Body of pancreas (tissue), 4 donors: ENCODE data around the gene WWOX.

Experiments used
- POLR2A ChIP-seq, 3 donors: fragments of 450-650 bp; IDR thresholded peaks; one replicate each; pipeline ENCODE4 v1.6.1; 2016; ENCODE audit warnings: antibody characterized with exemption in 3 of 3, mild to moderate bottlenecking in 2 of 3
- TF ChIP-seq, protein P1 (sequence below), 7 experiments: fragments of 450-650 bp in 4 of 7; fragments of 200-600 bp in 3 of 7; sonication (generic) in 3 of 7; IDR thresholded peaks; one replicate each; pipeline ENCODE4 v1.5.1; 2016 to 2019; ENCODE audit warnings: antibody characterized with exemption in 7 of 7

DNA sequence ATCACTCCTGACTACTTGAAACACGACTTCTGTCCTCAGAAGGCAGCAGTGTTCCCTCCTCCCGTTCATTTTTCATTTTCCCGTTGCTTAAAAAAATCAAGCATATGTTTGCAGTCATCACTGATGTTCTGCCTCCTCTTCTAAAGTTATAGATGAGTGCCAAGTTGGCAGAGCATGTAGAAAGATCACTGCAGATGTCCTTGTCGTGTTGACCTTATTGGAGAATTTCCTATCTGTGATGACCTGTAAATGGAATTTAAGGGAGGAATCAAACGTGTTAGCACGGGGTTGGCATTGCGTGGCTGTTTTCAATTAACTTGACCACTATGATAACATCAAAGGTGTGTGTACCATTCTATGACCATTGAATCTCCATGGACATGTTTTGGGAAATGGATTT, 396.7 kb downstream of the WWOX start:
- TF ChIP-seq, protein P1, sequence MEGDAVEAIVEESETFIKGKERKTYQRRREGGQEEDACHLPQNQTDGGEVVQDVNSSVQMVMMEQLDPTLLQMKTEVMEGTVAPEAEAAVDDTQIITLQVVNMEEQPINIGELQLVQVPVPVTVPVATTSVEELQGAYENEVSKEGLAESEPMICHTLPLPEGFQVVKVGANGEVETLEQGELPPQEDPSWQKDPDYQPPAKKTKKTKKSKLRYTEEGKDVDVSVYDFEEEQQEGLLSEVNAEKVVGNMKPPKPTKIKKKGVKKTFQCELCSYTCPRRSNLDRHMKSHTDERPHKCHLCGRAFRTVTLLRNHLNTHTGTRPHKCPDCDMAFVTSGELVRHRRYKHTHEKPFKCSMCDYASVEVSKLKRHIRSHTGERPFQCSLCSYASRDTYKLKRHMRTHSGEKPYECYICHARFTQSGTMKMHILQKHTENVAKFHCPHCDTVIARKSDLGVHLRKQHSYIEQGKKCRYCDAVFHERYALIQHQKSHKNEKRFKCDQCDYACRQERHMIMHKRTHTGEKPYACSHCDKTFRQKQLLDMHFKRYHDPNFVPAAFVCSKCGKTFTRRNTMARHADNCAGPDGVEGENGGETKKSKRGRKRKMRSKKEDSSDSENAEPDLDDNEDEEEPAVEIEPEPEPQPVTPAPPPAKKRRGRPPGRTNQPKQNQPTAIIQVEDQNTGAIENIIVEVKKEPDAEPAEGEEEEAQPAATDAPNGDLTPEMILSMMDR (IDR thresholded peaks at IDR 0.05): no peak
- no peak for TF ChIP-seq POLR2A (IDR thresholded peaks at IDR 0.05)
